PC-9 (cell line): ENCODE results near the gene SNRNP70.

Experiments
- EZH2 ChIP-seq: fragments of 200-600 bp; sonication (generic); IDR thresholded peaks from 2 replicates; pipeline ENCODE4 v1.8.0; 2017; ENCODE audit warnings: antibody characterized with exemption, low read depth
- TF ChIP-seq, protein P1 (sequence below): fragments of 200-600 bp; sonication (generic); conservative IDR thresholded peaks from 2 replicates; pipeline ENCODE4 v1.6.1; 2017; ENCODE audit warnings: mixed run types, antibody characterized with exemption, mild to moderate bottlenecking, moderate library complexity

DNA sequence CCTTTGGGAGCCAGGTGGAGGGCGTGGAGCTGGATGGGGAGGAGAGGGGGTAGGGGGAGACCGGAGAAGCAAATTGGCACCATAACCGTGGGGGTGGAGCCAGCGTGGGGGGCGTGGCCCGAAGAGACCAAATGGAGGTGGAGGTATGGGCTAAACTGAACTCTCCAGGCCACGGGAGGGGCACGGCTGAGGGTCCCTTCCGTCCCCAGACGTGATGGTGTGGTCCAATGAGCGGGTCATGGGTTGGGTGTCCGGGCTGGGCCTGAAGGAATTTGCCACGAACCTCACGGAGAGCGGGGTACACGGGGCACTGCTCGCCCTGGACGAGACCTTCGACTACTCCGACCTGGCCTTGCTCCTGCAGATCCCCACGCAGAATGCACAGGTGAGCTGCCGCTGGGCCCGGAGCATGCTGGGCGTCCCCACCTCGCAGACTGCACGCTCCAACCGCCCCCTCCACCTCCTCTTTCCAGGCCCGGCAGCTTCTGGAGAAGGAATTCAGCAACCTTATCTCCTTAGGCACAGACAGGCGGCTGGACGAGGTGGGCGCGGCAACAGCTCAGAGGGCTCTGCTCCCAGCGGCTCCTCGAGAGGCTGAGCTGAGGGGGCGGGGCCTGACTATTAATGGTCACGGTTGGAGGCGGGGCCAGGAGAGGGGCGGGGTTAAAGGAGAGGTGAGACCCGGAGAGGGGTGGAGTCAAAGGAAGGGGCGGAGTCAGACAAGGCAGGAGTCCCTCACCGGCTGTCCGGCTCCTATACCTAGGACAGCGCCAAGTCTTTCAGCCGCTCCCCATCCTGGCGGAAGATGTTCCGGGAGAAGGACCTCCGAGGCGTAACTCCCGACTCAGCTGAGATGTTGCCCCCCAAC, 63.8 kb downstream of the SNRNP70 start:
- TF ChIP-seq, protein P1, sequence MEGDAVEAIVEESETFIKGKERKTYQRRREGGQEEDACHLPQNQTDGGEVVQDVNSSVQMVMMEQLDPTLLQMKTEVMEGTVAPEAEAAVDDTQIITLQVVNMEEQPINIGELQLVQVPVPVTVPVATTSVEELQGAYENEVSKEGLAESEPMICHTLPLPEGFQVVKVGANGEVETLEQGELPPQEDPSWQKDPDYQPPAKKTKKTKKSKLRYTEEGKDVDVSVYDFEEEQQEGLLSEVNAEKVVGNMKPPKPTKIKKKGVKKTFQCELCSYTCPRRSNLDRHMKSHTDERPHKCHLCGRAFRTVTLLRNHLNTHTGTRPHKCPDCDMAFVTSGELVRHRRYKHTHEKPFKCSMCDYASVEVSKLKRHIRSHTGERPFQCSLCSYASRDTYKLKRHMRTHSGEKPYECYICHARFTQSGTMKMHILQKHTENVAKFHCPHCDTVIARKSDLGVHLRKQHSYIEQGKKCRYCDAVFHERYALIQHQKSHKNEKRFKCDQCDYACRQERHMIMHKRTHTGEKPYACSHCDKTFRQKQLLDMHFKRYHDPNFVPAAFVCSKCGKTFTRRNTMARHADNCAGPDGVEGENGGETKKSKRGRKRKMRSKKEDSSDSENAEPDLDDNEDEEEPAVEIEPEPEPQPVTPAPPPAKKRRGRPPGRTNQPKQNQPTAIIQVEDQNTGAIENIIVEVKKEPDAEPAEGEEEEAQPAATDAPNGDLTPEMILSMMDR: no peak
- no peak for TF ChIP-seq EZH2
